Measurements from ENCODE around the gene MPPED1.

The MPPED1 gene

DNA sequence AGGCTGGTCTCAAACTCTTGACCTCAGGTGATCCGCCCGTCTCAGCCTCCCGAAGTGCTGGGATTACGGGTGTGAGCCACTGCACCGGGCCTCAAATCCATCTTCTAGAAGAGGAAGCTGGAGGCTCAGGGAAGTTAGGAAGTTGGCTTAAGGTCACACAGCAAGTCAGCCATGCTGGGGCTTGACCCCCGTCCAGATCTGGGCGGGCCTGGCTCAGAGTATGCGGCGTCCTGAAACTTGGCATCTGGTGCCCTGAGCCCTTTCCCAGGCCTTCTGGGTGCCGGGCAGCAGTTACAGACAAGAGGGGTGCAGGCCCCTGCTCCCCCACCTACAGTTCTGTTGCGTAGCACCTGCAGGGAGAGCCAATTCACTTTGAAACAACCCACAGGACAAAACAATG is 11.2 kb downstream of the MPPED1 start:
- TF ChIP-seq, protein P1, sequence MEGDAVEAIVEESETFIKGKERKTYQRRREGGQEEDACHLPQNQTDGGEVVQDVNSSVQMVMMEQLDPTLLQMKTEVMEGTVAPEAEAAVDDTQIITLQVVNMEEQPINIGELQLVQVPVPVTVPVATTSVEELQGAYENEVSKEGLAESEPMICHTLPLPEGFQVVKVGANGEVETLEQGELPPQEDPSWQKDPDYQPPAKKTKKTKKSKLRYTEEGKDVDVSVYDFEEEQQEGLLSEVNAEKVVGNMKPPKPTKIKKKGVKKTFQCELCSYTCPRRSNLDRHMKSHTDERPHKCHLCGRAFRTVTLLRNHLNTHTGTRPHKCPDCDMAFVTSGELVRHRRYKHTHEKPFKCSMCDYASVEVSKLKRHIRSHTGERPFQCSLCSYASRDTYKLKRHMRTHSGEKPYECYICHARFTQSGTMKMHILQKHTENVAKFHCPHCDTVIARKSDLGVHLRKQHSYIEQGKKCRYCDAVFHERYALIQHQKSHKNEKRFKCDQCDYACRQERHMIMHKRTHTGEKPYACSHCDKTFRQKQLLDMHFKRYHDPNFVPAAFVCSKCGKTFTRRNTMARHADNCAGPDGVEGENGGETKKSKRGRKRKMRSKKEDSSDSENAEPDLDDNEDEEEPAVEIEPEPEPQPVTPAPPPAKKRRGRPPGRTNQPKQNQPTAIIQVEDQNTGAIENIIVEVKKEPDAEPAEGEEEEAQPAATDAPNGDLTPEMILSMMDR (IDR thresholded peaks at IDR 0.05) = no peak

DNA sequence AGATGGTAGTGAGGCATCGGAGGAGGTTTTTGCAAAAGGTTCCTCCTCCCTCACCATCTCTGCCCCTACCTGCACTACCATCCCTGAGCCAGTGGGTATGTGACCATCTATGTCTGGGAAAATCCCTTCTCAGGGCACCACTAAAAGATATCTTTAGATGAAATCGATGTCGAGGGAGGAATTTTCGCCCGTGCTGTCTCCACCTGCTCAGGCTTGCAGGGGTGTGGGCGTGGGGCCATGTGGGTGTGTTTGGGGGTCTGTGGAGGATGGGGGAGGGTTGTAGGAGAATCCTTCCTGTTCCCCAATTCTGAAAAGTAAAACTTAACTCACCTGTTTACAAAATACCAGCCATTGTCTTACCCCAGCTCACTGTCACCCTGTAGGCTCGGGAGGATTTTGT is 12.4 kb downstream of the MPPED1 start:
- TF ChIP-seq, protein P1 (IDR thresholded peaks at IDR 0.05) = no peak

DNA sequence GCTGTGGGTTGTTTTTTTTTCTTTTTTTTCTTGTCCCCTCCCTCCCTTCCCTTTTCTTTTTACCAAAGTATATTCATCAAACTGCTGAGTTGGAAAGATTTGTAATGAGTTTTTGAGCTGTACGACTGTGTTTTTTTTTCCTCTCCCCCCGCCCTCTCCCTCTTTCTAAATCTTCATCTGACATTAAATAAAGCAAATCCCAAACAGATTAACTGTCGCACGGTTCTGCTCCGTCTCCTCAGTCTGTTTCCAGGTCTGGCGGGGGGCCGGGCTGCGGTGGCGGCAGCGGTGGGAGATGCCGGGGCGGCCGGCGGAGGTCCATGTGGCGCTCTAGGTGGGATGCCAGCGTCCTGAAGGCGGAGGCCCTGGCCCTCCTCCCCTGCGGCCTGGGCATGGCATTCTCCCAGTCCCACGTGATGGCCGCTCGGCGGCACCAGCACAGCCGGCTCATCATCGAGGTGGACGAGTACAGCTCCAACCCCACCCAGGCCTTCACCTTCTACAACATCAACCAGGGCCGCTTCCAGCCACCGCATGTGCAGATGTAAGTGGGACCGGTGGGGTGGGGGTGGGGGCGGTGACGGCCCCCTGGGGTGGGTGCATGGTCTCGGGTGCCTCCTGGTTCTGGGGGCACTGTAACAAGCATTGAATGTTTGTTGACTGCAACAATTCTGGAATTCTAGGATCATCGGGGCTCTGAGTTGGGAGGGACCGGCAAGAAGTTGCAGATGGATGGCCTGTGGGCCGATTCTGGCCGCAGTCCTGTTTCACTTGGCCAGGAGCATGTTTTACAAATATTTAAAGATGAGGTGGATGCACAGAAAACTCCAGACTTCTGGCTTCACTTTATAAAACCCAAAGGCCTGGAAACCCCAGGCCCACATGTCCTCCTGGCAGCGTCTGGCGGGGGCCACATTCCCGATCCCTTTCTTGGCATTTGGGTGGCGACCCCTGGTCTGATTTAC is 13.1 kb downstream of the MPPED1 start:
- TF ChIP-seq, protein P1 (IDR thresholded peaks at IDR 0.05) = no peak

DNA sequence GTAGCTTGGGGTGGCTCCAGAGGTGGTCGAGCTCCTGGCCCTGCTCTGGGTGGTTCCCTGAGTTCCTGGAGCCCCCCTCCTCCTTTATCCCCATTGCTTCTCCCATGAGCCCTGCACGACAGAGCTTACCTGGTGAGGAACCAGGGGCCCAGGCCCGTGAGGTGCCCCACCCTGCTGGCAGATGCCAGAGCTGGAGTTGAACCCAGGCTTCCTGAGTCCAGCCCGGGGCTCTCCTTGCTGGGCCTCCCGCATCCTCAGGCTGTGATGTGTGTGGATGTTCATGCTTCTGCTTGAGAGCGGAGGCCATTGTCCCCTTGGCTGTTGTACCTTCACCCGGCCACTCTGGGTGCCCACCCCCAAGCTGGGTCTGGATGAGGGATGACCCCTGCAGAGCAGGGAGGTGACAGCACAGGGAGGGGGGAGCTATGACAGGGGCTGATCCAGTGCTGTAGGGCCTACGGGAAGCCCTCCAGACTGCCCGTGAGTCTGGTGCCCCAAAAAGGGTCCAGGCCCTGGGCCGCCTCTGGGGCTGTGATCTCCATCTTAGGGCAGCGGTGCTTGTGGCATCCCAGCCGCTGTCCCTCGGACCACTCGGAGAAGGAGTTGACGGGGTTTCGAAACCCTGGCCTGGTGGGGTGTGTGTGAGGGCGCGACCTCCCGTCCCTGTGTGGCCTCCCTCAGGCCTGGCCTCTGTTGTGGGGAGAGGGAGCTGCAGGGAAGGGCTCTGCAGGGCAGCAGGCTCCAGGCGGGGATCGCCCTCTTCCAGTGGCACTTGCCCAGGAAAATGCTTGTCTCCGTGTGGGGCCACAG is 14.4 kb downstream of the MPPED1 start:
- TF ChIP-seq, protein P1 (IDR thresholded peaks at IDR 0.05) = no peak

DNA sequence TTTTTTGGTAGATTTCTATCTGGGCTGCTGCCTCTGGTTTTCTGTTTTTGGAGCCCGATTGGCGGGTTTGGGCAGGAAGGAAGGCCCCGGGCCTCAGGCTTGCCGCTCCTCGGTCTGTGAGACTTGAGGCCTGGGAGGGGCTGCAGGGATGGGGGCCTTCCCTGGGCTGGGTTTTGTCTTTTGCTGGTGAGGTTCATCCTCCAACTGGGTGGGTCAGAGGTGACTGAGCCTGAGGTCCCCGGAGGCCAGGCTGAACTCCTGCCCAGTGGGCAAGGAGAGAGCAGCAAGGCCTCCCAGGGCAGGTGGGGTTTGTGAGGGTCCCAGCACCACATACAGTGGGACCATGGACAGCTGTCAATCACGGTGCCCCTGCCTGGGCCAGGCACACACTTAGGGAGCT is 15.0 kb downstream of the MPPED1 start:
- TF ChIP-seq, protein P1 (IDR thresholded peaks at IDR 0.05) = no peak

DNA sequence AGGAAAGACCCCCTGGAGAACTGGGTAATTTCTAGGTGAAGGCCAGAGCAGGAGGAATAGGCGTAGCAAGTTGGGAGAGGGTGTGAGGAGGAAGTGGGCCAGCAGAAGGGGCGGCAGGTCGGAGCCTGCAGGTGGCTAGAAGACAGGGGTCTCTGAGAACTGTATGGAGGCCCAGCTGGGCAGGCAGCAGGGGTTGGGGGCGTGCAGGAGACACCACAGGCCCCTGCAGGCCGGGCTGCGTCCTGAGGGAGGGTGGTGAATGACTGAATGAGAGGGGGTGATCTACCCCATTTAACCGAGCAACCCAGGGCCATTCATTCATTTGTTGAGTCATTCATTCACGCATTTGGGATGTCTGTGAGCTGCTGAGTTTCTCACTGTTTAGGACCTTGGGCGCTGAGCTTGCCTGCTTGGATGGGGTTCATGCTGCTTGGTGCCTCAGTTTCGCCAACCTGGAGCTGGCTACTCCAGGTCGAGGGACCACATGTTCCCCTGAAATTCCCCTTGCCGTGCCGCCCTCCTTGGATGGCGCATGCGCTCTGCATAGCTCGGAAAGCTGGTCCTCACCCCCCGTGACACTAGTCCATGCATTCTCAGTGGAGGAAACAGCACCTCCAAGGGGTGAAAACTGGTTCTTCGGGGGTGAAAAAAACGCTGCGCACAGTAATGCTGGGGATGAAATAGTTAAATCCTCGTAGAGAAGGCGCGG is 15.6 kb downstream of the MPPED1 start:
- TF ChIP-seq, protein P1 (IDR thresholded peaks at IDR 0.05) = no peak

DNA sequence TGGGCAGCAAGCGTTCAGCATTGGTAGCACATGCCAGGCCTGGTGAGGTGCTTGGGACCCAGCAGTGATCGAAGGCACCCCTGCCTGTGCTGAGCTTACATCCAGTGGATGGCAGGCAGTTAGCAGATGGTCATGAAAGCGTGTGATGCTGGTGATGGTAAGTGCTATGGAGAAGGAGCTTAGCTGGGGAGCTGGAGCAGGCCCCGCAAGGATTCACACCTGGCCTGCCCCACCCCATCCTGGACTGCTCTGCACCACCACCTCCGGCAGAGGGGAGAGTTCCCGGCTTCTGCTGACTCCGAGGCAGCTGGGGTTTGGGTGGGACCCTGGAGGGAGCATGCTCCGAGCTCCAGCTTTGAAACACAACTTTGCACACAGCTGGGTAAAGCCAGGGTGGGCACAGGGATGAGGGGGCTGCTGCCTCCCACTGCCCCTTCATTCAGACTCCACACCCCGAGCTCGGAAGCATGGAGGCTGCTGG is 16.2 kb downstream of the MPPED1 start:
- TF ChIP-seq, protein P1 (IDR thresholded peaks at IDR 0.05) = no peak

Measured in LNCAP (cell line).